Lung (tissue), 12 donors: ENCODE results near the gene FBLIM1. TPM values are rescaled to one million over a fixed set of nuclear protein-coding genes. Genes with fewer than 3 reads are reported as not detected.

ENCODE experiments used
- ATAC-seq: fragments of 200-7000 bp; cut with Tn5 transposase; one replicate; pipeline ENCODE4 v1.9.1; 2020; ENCODE audit warnings: moderate number of reproducible peaks; ENCODE audit not compliant: insufficient read depth, low FRiP score
- DNase-seq, 3 donors: peaks; one replicate each; pipeline ENCODE4 v3.0.0-alpha.2; 2013 to 2017
- H3K27ac ChIP-seq, 2 donors: one replicate each; pipeline ENCODE4 v1.5.1; 2013; ENCODE audit warnings: mild to moderate bottlenecking in 2 of 2, moderate library complexity in 2 of 2, control low read depth in 1 of 2, inconsistent platforms in 1 of 2, low read depth in 1 of 2, low read length in 1 of 2
- H3K27me3 ChIP-seq, 3 donors: one replicate each; pipeline ENCODE4 v1.5.1; 2013; ENCODE audit warnings: low read length in 2 of 3; ENCODE audit not compliant: control insufficient read depth in 3 of 3, insufficient read depth in 3 of 3
- H3K36me3 ChIP-seq, 4 donors: one replicate each; pipeline ENCODE4 v1.5.1; 2013; ENCODE audit warnings: low read length in 4 of 4, mild to moderate bottlenecking in 1 of 4, moderate library complexity in 1 of 4; ENCODE audit not compliant: control insufficient read depth in 4 of 4, insufficient read depth in 4 of 4
- H3K4me1 ChIP-seq, 5 donors: one replicate each; pipeline ENCODE4 v1.5.1; 2013; ENCODE audit warnings: low read length in 5 of 5, mild to moderate bottlenecking in 2 of 5, moderate library complexity in 1 of 5; ENCODE audit not compliant: control insufficient read depth in 5 of 5, insufficient read depth in 5 of 5
- H3K4me3 ChIP-seq: one replicate; pipeline ENCODE4 v1.5.1; 2013; ENCODE audit warnings: mild to moderate bottlenecking, control low read depth, moderate library complexity
- H3K9ac ChIP-seq, 2 donors: one replicate each; pipeline ENCODE4 v1.5.1; 2013; ENCODE audit warnings: low read length in 2 of 2, control low read depth in 1 of 2; ENCODE audit not compliant: insufficient read depth in 1 of 2
- H3K9me3 ChIP-seq, 4 donors: one replicate each; pipeline ENCODE4 v1.5.1; 2013; ENCODE audit warnings: low read length in 3 of 4, mild to moderate bottlenecking in 1 of 4, moderate library complexity in 1 of 4; ENCODE audit not compliant: control insufficient read depth in 4 of 4, insufficient read depth in 3 of 4
- WGBS, 2 donors: extraction: QIAGEN DNeasy Blood & Tissue Kit; methylation state at CpG; one replicate each; pipeline ENCODE4 v1.1.7; 2013; 5-methylcytosine and 5-hydroxymethylcytosine counted together
- polyA plus RNA-seq, 2 donors: library from polyadenylated mRNA; stranded (reverse); fragments of 200-250 nt; gene quantifications; one replicate each; pipeline ENCODE4 v1.2.1, GENCODE V29; 2013
- total RNA-seq, 2 donors: library from RNA; depleted of rRNA in 1 of 2; stranded (reverse); fragments of >200 nt in 1 of 2; gene quantifications; one replicate each; pipeline ENCODE4 v1.2.1, GENCODE V29; 2014 to 2021
- TF ChIP-seq, protein P1 (sequence below): IDR thresholded peaks from 2 replicates; pipeline ENCODE4 v1.5.1; 2012; ENCODE audit warnings: mild to moderate bottlenecking; ENCODE audit errors: control extremely low read depth, extremely low read depth
- donor health status: control.
- donor health status: control.
- donor health status: Bipolar disorder and iron deficiency.
- donor health status: healthy.
- donor health status: DM: yes; HTN: yes; CAD: no.

Gene FBLIM1
- total and polyA plus RNA-seq, 4 donors, result 15.8 to 55.0 (median 31.8) TPM

DNA sequence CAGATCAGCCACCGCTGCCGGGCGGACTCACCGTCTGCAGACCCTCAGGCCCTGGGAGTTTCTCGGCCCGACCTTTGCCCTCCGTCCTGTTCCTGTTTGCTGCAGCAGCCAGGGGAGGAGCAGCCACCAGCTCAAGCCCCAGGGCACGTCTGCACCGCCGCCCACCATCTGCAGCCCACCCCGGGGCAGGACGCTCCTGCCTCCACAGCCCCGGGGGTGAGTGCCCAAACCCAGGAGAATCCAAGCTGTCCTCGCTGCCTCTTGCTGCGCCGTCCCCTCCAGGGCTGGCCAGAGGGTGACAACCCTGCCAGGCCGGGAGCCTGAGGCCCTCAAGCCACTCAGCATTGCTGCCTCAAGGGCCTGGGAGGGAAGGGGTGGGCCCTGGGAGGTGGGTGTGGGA is 23.7 kb upstream of the FBLIM1 start:
- ATAC-seq (no peak), DNase-seq (no peak)
- TF ChIP-seq, protein P1, sequence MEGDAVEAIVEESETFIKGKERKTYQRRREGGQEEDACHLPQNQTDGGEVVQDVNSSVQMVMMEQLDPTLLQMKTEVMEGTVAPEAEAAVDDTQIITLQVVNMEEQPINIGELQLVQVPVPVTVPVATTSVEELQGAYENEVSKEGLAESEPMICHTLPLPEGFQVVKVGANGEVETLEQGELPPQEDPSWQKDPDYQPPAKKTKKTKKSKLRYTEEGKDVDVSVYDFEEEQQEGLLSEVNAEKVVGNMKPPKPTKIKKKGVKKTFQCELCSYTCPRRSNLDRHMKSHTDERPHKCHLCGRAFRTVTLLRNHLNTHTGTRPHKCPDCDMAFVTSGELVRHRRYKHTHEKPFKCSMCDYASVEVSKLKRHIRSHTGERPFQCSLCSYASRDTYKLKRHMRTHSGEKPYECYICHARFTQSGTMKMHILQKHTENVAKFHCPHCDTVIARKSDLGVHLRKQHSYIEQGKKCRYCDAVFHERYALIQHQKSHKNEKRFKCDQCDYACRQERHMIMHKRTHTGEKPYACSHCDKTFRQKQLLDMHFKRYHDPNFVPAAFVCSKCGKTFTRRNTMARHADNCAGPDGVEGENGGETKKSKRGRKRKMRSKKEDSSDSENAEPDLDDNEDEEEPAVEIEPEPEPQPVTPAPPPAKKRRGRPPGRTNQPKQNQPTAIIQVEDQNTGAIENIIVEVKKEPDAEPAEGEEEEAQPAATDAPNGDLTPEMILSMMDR, result no peak
- Histone ChIP-seq H3K4me1 (peaks cover 0 to 14% (median 7%) of the 10 kb centered on the region in 5 donors), H3K27ac (peak overlapping the region in 1 of 2 donors; percentile 66), H3K9me3 (no peaks in the 10 kb centered on the region), H3K9ac (no peak overlapping the region), H3K27me3 (no peaks in the 10 kb centered on the region), H3K4me3 (no peak overlapping the region), H3K36me3 (peaks cover 0 to 45% (median 9%) of the 10 kb centered on the region in 4 donors)
- WGBS, 2 donors, result 75 to 92% methylated on average over 17 of the region's 17 CpGs

DNA sequence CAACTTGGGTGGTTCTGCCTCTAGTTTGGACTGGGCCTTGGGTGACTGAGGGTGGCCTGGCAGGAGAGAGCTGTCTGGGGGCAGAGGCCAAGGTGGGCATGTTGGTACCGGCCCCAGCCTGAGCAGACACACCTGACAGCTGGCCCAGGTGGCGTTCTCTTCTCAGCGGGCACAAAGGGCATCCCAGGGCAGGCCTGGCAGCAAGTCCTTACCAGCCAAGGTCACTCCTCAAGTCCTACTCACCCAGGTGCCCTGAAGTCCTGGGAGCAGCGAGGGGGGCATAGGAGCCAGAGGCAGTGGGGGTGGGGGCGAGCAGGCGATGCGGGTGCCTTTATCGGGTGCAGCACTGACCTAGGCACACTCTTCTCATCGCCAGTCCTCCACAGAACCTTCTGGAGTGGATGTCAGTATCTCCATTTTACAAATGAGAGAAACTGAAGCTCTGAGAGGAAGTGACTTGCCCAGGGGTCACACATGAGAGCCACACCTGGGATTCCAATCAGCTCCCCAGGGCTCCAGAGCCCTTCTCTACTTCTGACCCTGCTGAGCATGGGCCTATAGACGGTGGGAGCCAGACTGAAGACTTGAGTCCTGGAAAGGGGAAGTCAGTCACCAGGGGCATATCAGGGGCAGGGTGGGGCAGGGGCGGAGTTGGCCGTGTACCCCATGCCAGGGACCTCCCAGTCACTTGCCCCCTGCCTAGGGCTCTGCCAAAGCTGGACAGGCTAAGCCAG is 23.1 kb upstream of the FBLIM1 start:
- Histone ChIP-seq H3K27ac (peak overlapping the region; percentile 55 to 66), H3K9ac (no peak overlapping the region)
- no peak for ATAC-seq

DNA sequence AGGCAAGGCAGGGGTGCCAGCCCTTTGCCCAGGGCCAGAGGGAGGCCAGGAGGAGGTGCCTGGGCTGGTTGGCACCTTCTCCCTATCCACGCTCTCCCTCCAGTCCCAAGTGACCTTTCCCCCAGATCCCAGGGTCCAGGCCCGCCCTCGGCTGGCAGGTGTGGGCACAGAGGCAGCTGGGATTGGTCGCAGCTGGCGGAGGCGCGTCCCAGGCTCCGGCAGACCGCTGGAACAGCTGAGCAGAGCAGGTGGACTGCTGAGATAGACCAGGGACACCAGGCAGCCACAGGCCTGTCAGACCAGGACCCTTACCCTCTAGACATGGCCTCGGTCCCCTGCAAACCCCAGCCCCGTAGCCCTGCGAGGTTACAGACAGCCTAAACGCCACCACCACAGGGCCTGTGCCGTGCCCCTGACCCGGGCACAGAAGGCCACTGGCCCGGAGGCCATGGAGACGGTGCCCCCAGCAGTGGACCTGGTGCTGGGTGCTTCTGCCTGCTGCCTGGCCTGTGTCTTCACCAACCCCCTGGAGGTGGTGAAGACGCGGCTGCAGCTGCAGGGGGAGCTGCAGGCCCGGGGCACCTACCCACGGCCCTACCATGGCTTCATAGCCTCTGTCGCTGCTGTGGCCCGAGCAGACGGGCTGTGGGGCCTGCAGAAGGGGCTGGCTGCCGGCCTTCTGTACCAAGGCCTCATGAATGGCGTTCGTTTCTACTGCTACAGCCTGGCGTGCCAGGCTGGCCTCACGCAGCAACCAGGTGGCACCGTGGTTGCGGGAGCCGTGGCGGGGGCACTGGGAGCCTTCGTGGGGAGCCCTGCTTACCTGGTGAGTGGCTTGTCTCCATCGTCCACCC is 22.3 kb upstream of the FBLIM1 start, which contains the start of gene SLC25A34:
Gene SLC25A34, plus strand, starts transcription at position 221 of the 854 bp plus-strand sequence. Its CDS starts 228 bp downstream, at position 449.
- no peaks in the 10 kb centered on the region for H3K9me3 ChIP-seq
- TF ChIP-seq, protein P1, result no peak
- H3K36me3 ChIP-seq, result peaks cover 0 to 35% (median 7%) of the 10 kb centered on the region in 4 donors
- no peaks in the 10 kb centered on the region for H3K27me3 ChIP-seq
- H3K27ac ChIP-seq, result peak within 1 kb of the TSS; percentile 55 to 84
- peaks cover 0 to 14% (median 7%) of the 10 kb centered on the region in 5 donors for H3K4me1 ChIP-seq
- DNase-seq, result peak in 1 of 3 donors; percentile 50
- H3K9ac ChIP-seq, result no peak within 1 kb of the TSS
- no peak within 1 kb of the TSS for H3K4me3 ChIP-seq
- ATAC-seq, result peak; percentile 35
- WGBS, 2 donors, result 78 to 85% methylated on average over 34 to 35 of the region's 35 CpGs

More for the DNA sequence above, 23.1 kb upstream of the FBLIM1 start:
- TF ChIP-seq, protein P1, result no peak
- Histone ChIP-seq H3K9me3 (no peaks in the 10 kb centered on the region), H3K36me3 (peaks cover 0 to 43% (median 8%) of the 10 kb centered on the region in 4 donors), H3K4me3 (no peak overlapping the region), H3K27me3 (no peaks in the 10 kb centered on the region), H3K4me1 (peaks cover 0 to 14% (median 7%) of the 10 kb centered on the region in 5 donors)
- 76 to 79% methylated on average over 12 of the region's 12 CpGs for WGBS, 2 donors
- DNase-seq, result no peak
